HCT116 (cell line): ENCODE measurements around the gene SLC9A9. TPM values are rescaled to one million over a fixed set of nuclear protein-coding genes. Genes with fewer than 3 reads are reported as not detected.

Experiments
- ATAC-seq: fragments of 200-7000 bp; cut with Tn5 transposase; 2 replicates; pipeline ENCODE4 v1.9.1; 2020; ENCODE audit warnings: mild to moderate bottlenecking, moderate library complexity
- BruUV-seq: library from RNA; stranded (reverse); fragments of 400-500 nt; replicated peaks from 2 replicates; lab custom pipeline; 2021; lab: Mats Ljungman, UMichigan
- CTCF ChIA-PET: fragments of 300-600 bp; sonication (Branson Sonifier 250); formaldehyde crosslinking; loops from one replicate; lab custom pipeline; 2021; ENCODE audit warnings: antibody characterized with exemption; lab: Charles Lee
- POLR2A ChIA-PET: fragments of 300-600, 350-600 bp; sonication (Branson Sonifier 250); formaldehyde crosslinking; loops from one replicate; lab custom pipeline; 2021; ENCODE audit warnings: antibody characterized with exemption; lab: Charles Lee
- RAD21 ChIA-PET, 2 experiments: fragments of 300-600 bp; sonication (Branson Sonifier 250); formaldehyde crosslinking; loops; one replicate each; lab custom pipeline; 2023; ENCODE audit warnings: low total read pairs in 2 of 2; ENCODE audit not compliant: uncharacterized antibody in 2 of 2, unreplicated experiment in 2 of 2, low non-redundant PET in 1 of 2; lab: Charles Lee
- DNase-seq: peaks from one replicate; pipeline ENCODE4 v3.0.0-alpha.2; 2010; ENCODE audit warnings: low read depth, low spot score
- H2AFZ ChIP-seq: fragments of 200-600 bp; shearing (Covaris generic), sonication (generic); 2 replicates; pipeline ENCODE4 v1.6.1; 2017; ENCODE audit warnings: low read depth, mixed run types, mixed read lengths, antibody characterized with exemption, low read length; ENCODE audit not compliant: poor library complexity, severe bottlenecking
- H3K27ac ChIP-seq: 2 replicates; pipeline ENCODE4 v1.5.1; 2012; ENCODE audit warnings: low read depth, low read length
- H3K27me3 ChIP-seq: fragments of 200-600 bp; sonication (generic); 2 replicates; pipeline ENCODE4 v1.6.1; 2016; ENCODE audit warnings: mixed run types, low read length, mixed read lengths; ENCODE audit not compliant: insufficient read depth
- H3K36me3 ChIP-seq, 2 experiments: fragments of 200-500 bp in 1 of 2; fragments of 200-600 bp in 1 of 2; sonication (Bioruptor generic) in 1 of 2; sonication (generic) in 1 of 2; 2 replicates each; pipeline versions ENCODE4 v1.5.1 to v1.6.1; 2014 to 2016; ENCODE audit warnings: low read length in 2 of 2, inconsistent platforms in 1 of 2, mixed read lengths in 1 of 2, mixed run types in 1 of 2; ENCODE audit not compliant: insufficient read depth in 2 of 2, control insufficient read depth in 1 of 2
- H3K4me1 ChIP-seq, 2 experiments: fragments of 200-600 bp in 1 of 2; sonication (generic) in 1 of 2; 2 replicates each; pipeline versions ENCODE4 v1.5.1 to v1.6.1; 2012 to 2017; ENCODE audit warnings: low read length in 2 of 2, inconsistent platforms in 1 of 2, mild to moderate bottlenecking in 1 of 2, mixed read lengths in 1 of 2, mixed run types in 1 of 2, moderate library complexity in 1 of 2; ENCODE audit not compliant: insufficient read depth in 2 of 2, control insufficient read depth in 1 of 2
- H3K4me2 ChIP-seq: fragments of 200-600 bp; sonication (generic); 2 replicates; pipeline ENCODE4 v1.6.1; 2017; ENCODE audit warnings: mixed run types, low read length, mixed read lengths
- H3K4me3 ChIP-seq, 2 experiments: fragments of 200-600 bp in 1 of 2; sonication (generic) in 1 of 2; replicated peaks in 1 of 2; 2 replicates each; pipeline ENCODE4 v1.5.1; 2011 to 2016; ENCODE audit warnings: low read length in 2 of 2, control low read depth in 1 of 2, low read depth in 1 of 2, mild to moderate bottlenecking in 1 of 2, mixed read lengths in 1 of 2, mixed run types in 1 of 2
- H3K79me2 ChIP-seq: fragments of 200-600 bp; sonication (generic); 2 replicates; pipeline ENCODE4 v1.6.1; 2017; ENCODE audit warnings: mild to moderate bottlenecking, mixed run types, low read length, moderate library complexity, mixed read lengths; ENCODE audit not compliant: insufficient read depth
- H3K9ac ChIP-seq: fragments of 200-600 bp; sonication (generic); 2 replicates; pipeline ENCODE4 v1.6.1; 2016; ENCODE audit warnings: low read length, mixed read lengths
- H3K9me2 ChIP-seq: fragments of 200-600 bp; sonication (generic), shearing (Covaris generic); 2 replicates; pipeline ENCODE4 v1.6.1; 2017; ENCODE audit warnings: mixed run types, mild to moderate bottlenecking, moderate library complexity; ENCODE audit not compliant: insufficient read depth
- H3K9me3 ChIP-seq, 2 experiments: fragments of 200-500 bp in 1 of 2; fragments of 200-600 bp in 1 of 2; sonication (Bioruptor generic) in 1 of 2; sonication (generic) in 1 of 2; 2 replicates each; pipeline ENCODE4 v1.6.1; 2014 to 2017; ENCODE audit warnings: low read length in 2 of 2, mixed read lengths in 2 of 2, inconsistent platforms in 1 of 2, low read depth in 1 of 2, mild to moderate bottlenecking in 1 of 2, mixed run types in 1 of 2, moderate library complexity in 1 of 2; ENCODE audit not compliant: control insufficient read depth in 1 of 2, insufficient read depth in 1 of 2
- H4K20me1 ChIP-seq: fragments of 200-600 bp; sonication (generic), shearing (Covaris generic); 2 replicates; pipeline ENCODE4 v1.6.1; 2017; ENCODE audit warnings: mixed run types, mild to moderate bottlenecking, moderate library complexity; ENCODE audit not compliant: insufficient read depth
- CBX3 ChIP-seq: IDR thresholded peaks from 2 replicates; pipeline ENCODE4 v1.6.1; 2012; ENCODE audit warnings: low read depth
- CEBPB ChIP-seq: IDR thresholded peaks from 2 replicates; pipeline ENCODE4 v1.6.1; 2012; ENCODE audit warnings: low read depth
- ELF1 ChIP-seq: IDR thresholded peaks from 2 replicates; pipeline ENCODE4 v1.6.1; 2012; ENCODE audit warnings: low read depth, borderline replicate concordance
- EZH2phosphoT487 ChIP-seq: fragments of 200-600 bp; IDR thresholded peaks from 2 replicates; pipeline ENCODE4 v1.6.1; 2018; ENCODE audit warnings: antibody characterized with exemption, borderline replicate concordance
- FOSL1 ChIP-seq: IDR thresholded peaks from 2 replicates; pipeline ENCODE4 v1.6.1; 2012; ENCODE audit warnings: low read depth
- JUND ChIP-seq: IDR thresholded peaks from 2 replicates; pipeline ENCODE4 v1.6.1; 2012
- POLR2A ChIP-seq: IDR thresholded peaks from 2 replicates; pipeline ENCODE4 v1.7.0; 2011; ENCODE audit warnings: borderline replicate concordance; ENCODE audit not compliant: insufficient read depth, insufficient read length; ENCODE audit errors: extremely low read depth
- POLR2AphosphoS5 ChIP-seq: IDR thresholded peaks from 2 replicates; pipeline ENCODE4 v1.6.1; 2011; ENCODE audit warnings: mild to moderate bottlenecking, low read depth, low read length, moderate library complexity
- RAD21 ChIP-seq: IDR thresholded peaks from 2 replicates; pipeline ENCODE4 v1.6.1; 2012; ENCODE audit warnings: low read depth, mild to moderate bottlenecking
- SIN3A ChIP-seq: IDR thresholded peaks from 2 replicates; pipeline ENCODE4 v1.6.1; 2012; ENCODE audit warnings: low read depth
- SP1 ChIP-seq: IDR thresholded peaks from 2 replicates; pipeline ENCODE4 v1.6.1; 2012; ENCODE audit warnings: low read depth
- SRF ChIP-seq: IDR thresholded peaks from 2 replicates; pipeline ENCODE4 v1.6.1; 2012; ENCODE audit warnings: low read depth
- TCF7L2 ChIP-seq: IDR thresholded peaks from 2 replicates; pipeline ENCODE4 v1.7.0; 2011; ENCODE audit warnings: borderline replicate concordance, inconsistent platforms; ENCODE audit not compliant: insufficient read depth, insufficient read length; ENCODE audit errors: extremely low read depth
- ZNF274 ChIP-seq: fragments of 200-500 bp; sonication (Bioruptor generic); IDR thresholded peaks from 2 replicates; pipeline ENCODE4 v1.6.1; 2014; ENCODE audit warnings: mild to moderate bottlenecking, low read depth, low read length, inconsistent platforms
- intact Hi-C: fragments of 100-400 bp; cut with micrococcal nuclease; formaldehyde crosslinking; loops from 2 replicates; pipeline ENCODE4 v1.10.0; 2022
- total RNA-seq: library from RNA; stranded (reverse); gene quantifications from one replicate; pipeline ENCODE4 v1.2.1, GENCODE V29; 2021; ENCODE audit not compliant: unreplicated experiment
- TF ChIP-seq, protein P1 (sequence below): IDR thresholded peaks from 2 replicates; pipeline ENCODE4 v1.6.1; 2011; ENCODE audit warnings: mild to moderate bottlenecking, low read length, moderate library complexity; ENCODE audit not compliant: insufficient replicate concordance; ENCODE audit errors: extremely low read depth
- TF ChIP-seq, protein P2 (sequence below): IDR thresholded peaks from 2 replicates; pipeline ENCODE4 v1.6.1; 2012
- TF ChIP-seq, protein P3 (sequence below): IDR thresholded peaks from 2 replicates; pipeline ENCODE4 v1.6.1; 2012; ENCODE audit warnings: low read depth

The SLC9A9 gene
- total RNA-seq, 1 experiment from 2014 or later: 0.20 TPM

DNA sequence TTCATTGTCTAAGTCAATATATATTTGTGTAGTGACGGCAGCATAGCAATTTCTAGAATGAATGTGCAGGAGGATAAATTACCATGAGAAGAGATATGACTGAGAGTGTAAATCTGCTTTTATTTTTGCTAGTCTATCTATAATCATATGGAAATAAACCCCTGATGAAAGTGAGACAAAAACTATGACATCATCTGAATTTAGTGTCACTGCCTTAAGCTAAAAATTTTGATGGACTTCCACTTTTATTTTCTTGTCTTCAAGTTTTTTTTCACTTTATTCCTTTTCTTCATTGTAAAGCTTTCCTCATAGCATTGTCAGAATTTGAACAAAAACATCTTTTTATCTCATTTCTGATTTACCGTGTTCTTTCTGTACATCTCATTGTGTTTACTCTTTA, 486.7 kb downstream of the SLC9A9 start:
- POLR2A ChIA-PET: no interaction called here
- Histone ChIP-seq H3K9me2 (no peaks in the 10 kb centered on the region), H3K4me2 (no peak overlapping the region), H3K36me3 (no peaks in the 10 kb centered on the region), H3K27ac (no peak overlapping the region), H3K9me3 (no peaks in the 10 kb centered on the region), H3K4me3 (no peak overlapping the region), H3K9ac (no peak overlapping the region), H3K79me2 (no peaks in the 10 kb centered on the region), H3K4me1 (no peaks in the 10 kb centered on the region), H3K27me3 (0 out of 2 replicates have a peak, but pooled peaks cover 12% of the 10 kb centered on the region), H4K20me1 (no peaks in the 10 kb centered on the region), H2AFZ (no peak overlapping the region)
- intact Hi-C loops: no loop called here
- BruUV-seq: no TSS peak
- DNase-seq (no peak), ATAC-seq (no peak)
- RAD21 ChIA-PET: no interaction called here
- CTCF ChIA-PET: no interaction called here
- TF ChIP-seq CBX3: no peak
- no peak for TF ChIP-seq SIN3A
- TF ChIP-seq SP1: no peak
- TF ChIP-seq, protein P1, sequence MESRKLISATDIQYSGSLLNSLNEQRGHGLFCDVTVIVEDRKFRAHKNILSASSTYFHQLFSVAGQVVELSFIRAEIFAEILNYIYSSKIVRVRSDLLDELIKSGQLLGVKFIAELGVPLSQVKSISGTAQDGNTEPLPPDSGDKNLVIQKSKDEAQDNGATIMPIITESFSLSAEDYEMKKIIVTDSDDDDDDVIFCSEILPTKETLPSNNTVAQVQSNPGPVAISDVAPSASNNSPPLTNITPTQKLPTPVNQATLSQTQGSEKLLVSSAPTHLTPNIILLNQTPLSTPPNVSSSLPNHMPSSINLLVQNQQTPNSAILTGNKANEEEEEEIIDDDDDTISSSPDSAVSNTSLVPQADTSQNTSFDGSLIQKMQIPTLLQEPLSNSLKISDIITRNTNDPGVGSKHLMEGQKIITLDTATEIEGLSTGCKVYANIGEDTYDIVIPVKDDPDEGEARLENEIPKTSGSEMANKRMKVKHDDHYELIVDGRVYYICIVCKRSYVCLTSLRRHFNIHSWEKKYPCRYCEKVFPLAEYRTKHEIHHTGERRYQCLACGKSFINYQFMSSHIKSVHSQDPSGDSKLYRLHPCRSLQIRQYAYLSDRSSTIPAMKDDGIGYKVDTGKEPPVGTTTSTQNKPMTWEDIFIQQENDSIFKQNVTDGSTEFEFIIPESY: no peak
- no peak for TF ChIP-seq CEBPB
- TF ChIP-seq ELF1: no peak
- no peak for TF ChIP-seq ZNF274
- TF ChIP-seq, protein P2, sequence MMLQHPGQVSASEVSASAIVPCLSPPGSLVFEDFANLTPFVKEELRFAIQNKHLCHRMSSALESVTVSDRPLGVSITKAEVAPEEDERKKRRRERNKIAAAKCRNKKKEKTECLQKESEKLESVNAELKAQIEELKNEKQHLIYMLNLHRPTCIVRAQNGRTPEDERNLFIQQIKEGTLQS: no peak

DNA sequence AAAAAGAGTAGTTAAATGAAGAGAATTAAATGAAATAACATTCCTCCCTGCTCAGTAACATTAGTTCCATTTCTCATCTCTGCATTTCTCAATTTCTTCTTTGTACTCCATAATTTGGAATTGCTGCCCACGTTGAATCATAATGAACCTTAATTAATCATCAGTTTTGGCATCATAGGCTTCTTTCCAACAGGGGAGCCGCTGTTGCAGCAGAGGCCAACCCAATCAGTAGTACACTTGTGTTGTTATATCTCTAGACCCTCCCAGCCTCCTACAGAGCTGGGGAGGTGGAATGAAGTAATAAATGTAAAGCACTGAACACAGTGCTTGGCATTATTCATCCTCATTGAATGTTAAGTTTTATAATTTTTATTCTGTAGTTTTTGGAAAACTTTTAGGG, 488.0 kb downstream of the SLC9A9 start:
- DNase-seq (no peak), ATAC-seq (no peak)
- intact Hi-C loops: no loop called here
- Histone ChIP-seq H3K9ac (no peak overlapping the region), H3K27me3 (peaks cover 16% of the 10 kb centered on the region; the same call in 1 of the 2 replicates), H4K20me1 (no peaks in the 10 kb centered on the region), H3K9me3 (no peaks in the 10 kb centered on the region), H2AFZ (no peak overlapping the region), H3K9me2 (no peaks in the 10 kb centered on the region), H3K36me3 (no peaks in the 10 kb centered on the region), H3K79me2 (no peaks in the 10 kb centered on the region), H3K4me3 (no peak overlapping the region), H3K4me2 (no peak overlapping the region), H3K27ac (no peak overlapping the region), H3K4me1 (no peaks in the 10 kb centered on the region)
- CTCF ChIA-PET: no interaction called here
- RAD21 ChIA-PET: no interaction called here
- POLR2A ChIA-PET: no interaction called here
- no TSS peak for BruUV-seq
- TF ChIP-seq FOSL1: no peak
- TF ChIP-seq POLR2AphosphoS5: no peak
- no peak for TF ChIP-seq POLR2A
- TF ChIP-seq TCF7L2: no peak
- TF ChIP-seq EZH2phosphoT487: no peak
- TF ChIP-seq RAD21: no peak
- TF ChIP-seq JUND: no peak
- no peak for TF ChIP-seq ELF1
- TF ChIP-seq SIN3A: no peak
- TF ChIP-seq, protein P3, sequence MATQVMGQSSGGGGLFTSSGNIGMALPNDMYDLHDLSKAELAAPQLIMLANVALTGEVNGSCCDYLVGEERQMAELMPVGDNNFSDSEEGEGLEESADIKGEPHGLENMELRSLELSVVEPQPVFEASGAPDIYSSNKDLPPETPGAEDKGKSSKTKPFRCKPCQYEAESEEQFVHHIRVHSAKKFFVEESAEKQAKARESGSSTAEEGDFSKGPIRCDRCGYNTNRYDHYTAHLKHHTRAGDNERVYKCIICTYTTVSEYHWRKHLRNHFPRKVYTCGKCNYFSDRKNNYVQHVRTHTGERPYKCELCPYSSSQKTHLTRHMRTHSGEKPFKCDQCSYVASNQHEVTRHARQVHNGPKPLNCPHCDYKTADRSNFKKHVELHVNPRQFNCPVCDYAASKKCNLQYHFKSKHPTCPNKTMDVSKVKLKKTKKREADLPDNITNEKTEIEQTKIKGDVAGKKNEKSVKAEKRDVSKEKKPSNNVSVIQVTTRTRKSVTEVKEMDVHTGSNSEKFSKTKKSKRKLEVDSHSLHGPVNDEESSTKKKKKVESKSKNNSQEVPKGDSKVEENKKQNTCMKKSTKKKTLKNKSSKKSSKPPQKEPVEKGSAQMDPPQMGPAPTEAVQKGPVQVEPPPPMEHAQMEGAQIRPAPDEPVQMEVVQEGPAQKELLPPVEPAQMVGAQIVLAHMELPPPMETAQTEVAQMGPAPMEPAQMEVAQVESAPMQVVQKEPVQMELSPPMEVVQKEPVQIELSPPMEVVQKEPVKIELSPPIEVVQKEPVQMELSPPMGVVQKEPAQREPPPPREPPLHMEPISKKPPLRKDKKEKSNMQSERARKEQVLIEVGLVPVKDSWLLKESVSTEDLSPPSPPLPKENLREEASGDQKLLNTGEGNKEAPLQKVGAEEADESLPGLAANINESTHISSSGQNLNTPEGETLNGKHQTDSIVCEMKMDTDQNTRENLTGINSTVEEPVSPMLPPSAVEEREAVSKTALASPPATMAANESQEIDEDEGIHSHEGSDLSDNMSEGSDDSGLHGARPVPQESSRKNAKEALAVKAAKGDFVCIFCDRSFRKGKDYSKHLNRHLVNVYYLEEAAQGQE: no peak
- TF ChIP-seq CBX3: no peak
- TF ChIP-seq SP1: no peak
- no peak for TF ChIP-seq SRF
